ENCODE results near the gene PCOLCE2.

PCOLCE2 gene

DNA sequence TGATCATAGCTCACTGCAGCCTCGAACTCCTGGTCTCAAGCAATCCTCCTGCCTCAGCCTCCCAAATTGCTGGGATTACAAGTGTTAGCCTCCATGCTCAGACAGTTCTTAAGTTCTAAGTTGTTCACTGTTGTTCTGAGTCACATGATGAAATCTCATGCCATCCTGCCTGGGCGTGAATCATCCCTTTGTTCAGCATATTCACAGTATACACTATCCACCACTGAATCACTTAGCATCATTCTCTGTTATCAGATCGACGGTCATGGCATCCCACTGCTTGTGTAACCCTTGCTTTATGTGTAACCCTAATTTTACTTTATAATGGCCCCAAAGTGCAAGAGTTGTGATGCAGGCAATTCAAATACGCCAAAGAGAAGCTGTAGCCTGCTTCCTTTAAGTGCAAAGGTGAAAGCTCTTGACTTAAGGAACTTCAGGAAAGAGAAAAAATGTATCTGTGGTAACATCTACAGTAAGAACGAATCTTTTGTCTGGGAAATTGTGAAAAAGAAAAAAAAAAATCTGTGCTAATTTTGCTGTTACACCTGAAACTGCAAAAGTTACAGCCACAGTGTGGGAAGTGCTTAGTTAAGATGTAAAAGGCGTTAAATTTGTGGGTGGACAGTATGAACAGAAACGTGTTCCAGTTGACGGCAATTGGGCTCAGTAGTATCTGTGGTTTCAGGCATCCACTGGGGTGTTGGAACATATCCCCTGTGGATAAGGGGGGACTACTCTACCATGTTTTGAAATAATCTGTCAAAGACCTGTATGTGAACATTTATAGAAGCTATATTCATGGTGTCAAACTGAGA, 80.6 kb downstream of the PCOLCE2 start:
- no peak for DNase-seq (ENCODE audit: low spot score)

- no peak for DNase-seq (ENCODE audit: low spot score)
These were observed 86.0 kb downstream of the PCOLCE2 start for GRCh38 chr3:142802891-142803290.

DNA sequence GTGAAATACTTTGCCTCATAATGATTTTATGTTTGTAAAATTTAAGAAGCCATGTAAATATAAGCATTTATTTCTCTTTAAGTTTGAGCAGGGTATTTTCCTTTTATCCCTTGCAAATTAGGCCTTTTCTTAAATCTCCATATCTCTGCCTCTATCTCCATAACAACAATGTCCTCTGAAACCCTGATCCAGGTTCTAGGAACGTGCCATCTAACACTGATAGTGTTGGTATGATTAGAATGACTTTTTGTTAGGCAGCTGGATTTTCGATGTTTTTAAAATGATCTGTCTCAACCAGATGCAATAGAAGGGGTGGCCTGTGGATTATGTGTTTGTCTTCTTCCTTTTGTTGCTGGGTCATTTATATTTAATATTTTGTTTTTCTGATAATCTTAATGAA, 87.1 kb downstream of the PCOLCE2 start:
- no peak for DNase-seq (ENCODE audit: low spot score)

DNA sequence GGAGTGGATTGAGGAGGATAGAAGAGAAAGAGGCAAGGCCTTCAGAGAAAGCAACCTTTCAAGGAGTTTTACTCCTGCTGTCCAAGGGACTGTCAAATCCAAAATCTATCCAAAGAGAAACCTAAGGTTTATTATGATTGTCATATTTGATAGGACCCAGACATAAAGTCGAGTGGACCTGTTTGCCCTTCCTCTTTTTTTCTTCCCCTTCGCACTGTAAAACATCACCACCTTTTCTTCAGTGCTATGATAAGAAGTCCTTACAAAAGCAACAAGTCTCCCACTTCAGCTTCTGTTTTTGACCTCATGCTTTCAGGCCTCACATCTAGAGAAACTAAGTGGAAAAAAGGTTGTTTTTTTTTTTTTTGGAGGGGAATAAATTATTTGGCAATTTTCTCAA, 92.1 kb downstream of the PCOLCE2 start:
- DNase-seq (ENCODE audit: low spot score) = no peak

DNA sequence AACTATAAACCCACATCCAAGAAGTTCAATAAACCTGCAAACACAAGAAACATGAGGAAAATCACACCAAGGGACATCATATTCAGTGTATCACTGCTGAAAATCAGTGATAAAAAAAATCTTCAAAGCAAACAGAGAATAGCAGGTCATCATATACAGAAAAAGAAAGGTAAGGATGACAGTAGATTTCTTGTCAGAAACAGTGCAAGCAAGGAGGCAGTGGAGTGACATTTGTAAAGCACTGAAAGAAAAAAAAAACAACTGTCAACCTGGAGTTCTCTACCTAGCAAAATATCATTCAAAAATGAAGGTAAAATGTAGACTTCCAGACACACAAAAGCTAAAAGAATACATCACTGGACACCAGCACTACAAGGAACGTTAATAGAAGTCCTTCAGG, 93.6 kb downstream of the PCOLCE2 start:
- no peak for DNase-seq (ENCODE audit: low spot score)

DNA sequence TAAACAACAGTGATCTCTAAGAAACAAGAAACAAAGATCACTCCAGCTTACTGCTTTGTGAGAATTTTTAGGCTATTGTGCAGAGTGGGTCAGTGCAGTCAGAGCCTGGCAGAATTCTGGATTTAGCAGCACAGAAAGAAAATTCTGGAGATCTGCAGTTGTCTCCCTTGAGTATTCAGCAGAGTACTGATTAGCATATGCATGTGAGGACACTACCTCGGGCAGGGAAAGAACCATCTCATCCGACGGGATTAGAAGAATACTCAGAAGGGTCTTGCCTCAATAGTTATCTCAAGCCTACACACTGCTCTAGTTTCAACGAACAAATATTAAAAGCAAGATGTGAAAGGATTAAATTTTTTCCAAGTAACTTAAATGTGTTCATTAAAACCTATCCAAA, 94.4 kb downstream of the PCOLCE2 start:
- DNase-seq (ENCODE audit: low spot score) = no peak

DNA sequence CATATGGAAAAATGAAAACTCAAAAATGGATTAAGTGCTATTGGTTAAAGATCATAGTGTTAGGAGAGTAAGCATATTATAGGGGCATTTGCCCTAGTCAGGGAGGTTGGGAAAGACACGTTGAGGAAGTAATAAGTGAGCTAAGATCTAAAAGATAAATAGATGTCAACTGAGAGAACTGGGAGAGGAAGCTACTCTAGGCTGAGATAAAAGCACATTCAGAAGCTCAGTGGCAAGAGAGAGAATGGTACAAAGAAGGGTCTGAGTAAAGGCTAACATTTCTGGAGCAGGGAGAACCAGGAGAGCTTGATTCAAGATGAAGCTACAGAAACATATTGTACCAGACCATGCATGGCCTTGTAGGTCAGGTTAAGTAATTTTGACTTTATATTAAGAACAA, 101.2 kb downstream of the PCOLCE2 start:
- no peak for DNase-seq (ENCODE audit: low spot score)

- DNase-seq (ENCODE audit: low spot score) = no peak
These were observed 102.9 kb downstream of the PCOLCE2 start for GRCh38 chr3:142785996-142786395.

- no peak for DNase-seq (ENCODE audit: low spot score)
These were observed 104.7 kb downstream of the PCOLCE2 start for GRCh38 chr3:142784228-142784627.

DNA sequence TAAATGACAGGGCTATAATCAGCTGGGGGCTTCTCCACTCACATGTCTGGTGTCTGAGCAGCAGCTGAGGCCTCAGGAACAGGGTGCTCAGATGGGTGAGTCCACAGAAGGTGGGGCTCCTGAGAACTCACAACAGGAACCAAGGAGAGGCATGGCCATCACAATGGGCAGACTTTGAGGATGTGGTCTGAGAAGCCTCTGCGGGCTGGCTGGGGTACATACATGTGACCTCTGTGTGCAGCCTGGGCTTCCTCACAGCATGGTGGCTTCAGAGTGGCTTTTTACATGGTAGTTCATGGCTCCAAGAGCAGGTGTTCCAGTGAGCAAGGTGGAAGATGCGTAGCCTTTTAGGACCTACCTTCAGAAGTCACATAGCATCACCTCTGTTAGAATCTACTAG, 106.3 kb downstream of the PCOLCE2 start:
- no peak for DNase-seq (ENCODE audit: low spot score)

- no peak for DNase-seq (ENCODE audit: low spot score)
These were observed 109.3 kb downstream of the PCOLCE2 start for GRCh38 chr3:142779591-142779990.

DNA sequence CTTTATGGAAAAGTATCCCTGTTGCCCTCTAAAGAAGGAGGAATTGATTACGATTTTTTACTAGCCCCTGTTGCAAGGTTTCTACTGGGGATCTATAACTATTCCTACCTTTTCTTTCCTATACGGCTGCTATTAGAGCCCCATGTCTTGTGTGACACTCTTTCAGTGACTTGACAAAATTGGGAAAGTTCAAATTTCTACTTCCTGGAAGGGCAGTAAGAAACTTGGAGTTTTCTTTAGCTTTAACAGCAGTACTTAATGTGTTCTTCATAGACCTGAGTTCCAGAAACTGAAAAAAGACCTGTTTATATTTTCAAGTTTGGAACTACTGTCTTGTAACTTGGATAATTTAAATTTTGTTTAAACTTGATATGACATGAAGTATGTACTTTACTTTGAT, 110.3 kb downstream of the PCOLCE2 start:
- no peak for DNase-seq (ENCODE audit: low spot score)

GRCh38 chr3:142777927-142778326, 111.0 kb downstream of the PCOLCE2 start:
- DNase-seq (ENCODE audit: low spot score) = no peak

GRCh38 chr3:142768338-142768737, 120.5 kb downstream of the PCOLCE2 start:
- no peak for DNase-seq (ENCODE audit: low spot score)

All from CD4-positive, alpha-beta T cell treated with Interleukin-15 for 4 hours (primary cell).